ENCODE data around the gene ABCD4. TPM values are rescaled to one million over a fixed set of nuclear protein-coding genes. Genes with fewer than 3 reads are reported as not detected.

The ABCD4 gene
- polyA plus RNA-seq, 1 donor from 2014 or later = 23.3 TPM

DNA sequence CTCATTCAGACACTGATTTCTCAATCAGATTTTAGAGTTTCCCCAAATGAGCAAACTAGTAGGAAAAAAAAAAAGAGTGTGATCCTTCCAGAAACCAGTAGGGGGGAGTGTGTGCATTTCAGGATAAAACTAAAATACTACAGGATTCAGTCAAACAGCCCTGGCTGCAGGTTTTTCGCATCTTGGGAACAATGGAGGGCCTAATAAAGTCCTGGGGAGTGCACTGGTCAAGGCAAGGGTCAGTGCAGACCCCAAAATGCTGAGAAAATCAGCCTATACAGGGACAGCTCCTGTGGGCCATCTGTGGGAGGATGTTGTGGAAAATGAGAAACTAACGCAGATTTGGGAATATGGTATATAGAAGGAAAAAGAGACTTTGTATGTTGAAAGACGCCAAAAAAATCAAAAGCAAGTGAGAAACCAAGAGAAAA, 22.2 kb upstream of the ABCD4 start:
- Mint-ChIP-seq H3K4me3 (no peak overlapping the region), H3K4me1 (no peaks in the 10 kb centered on the region), H3K27me3 (peaks cover 8% of the 10 kb centered on the region), H3K36me3 (no peaks in the 10 kb centered on the region), H3K9me3 (no peaks in the 10 kb centered on the region), H3K27ac (no peak overlapping the region)

DNA sequence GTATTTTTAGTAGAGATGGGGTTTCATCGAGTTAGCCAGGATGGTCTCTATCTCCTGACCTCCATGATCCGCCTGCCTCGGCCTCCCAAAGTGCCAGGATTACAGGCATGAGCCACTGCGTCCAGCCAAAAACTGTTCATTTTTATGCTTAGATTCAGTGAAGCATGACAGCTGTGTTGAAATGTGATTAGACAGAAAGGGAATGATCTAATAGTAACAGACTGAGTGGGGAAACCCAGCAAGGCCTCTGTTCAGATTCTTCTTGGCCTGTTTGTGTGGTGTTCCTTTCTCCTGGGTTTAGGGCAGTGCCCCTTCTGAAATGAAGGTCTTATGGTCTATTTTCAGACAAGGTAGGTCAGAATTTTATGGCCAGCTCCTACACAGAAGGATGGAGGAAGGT, 11.8 kb upstream of the ABCD4 start:
- no peak overlapping the region for H3K4me3 Mint-ChIP-seq
- H3K27ac Mint-ChIP-seq = no peak overlapping the region
- no peaks in the 10 kb centered on the region for H3K4me1 Mint-ChIP-seq
- H3K9me3 Mint-ChIP-seq = no peaks in the 10 kb centered on the region
- peaks cover 4% of the 10 kb centered on the region for H3K27me3 Mint-ChIP-seq
- peaks cover 4% of the 10 kb centered on the region for H3K36me3 Mint-ChIP-seq

DNA sequence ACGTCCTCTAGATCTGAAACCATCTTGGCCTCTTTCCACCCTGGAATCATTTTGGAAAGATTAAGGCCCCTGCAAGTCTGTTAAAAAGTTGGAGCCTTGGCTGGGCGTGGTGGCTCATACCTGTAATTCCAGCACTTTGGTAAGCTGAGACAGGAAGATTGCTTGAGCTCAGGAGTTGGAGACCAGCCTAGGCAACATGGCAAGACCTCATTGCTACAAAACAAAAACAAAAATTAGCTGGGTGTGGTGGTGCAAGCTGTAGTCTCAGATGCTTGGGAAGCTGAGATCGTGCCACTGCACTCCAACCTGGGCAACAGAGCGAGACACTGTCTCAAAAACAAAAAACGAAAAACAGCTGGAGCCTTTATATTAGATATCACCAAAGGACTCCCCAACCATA, 10.9 kb upstream of the ABCD4 start:
- Mint-ChIP-seq H3K27ac (no peak overlapping the region), H3K9me3 (no peaks in the 10 kb centered on the region), H3K4me3 (no peak overlapping the region), H3K4me1 (no peaks in the 10 kb centered on the region), H3K27me3 (no peaks in the 10 kb centered on the region), H3K36me3 (no peaks in the 10 kb centered on the region)

DNA sequence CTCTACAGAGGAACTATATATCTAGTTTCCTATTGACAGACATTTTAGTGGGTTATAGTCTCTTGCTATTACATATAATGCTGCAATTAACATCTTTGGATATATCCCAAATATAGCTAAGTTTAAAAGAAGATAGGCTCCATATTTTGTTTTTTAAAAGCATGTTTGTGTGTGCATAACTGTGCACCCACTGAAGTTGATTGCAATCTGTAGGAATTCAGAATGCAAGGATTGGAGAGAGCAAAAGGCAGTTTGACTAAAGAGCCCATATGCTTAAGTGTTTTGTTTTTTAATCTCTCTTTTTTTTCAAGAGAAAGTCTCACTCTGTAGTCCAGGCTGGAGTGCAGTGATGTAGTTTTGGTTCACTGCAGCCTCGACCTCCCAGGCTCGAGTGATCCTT, 9.4 kb upstream of the ABCD4 start:
- no peaks in the 10 kb centered on the region for H3K9me3 Mint-ChIP-seq
- H3K4me1 Mint-ChIP-seq = no peaks in the 10 kb centered on the region
- H3K36me3 Mint-ChIP-seq = no peaks in the 10 kb centered on the region
- H3K27ac Mint-ChIP-seq = no peak overlapping the region
- no peak overlapping the region for H3K4me3 Mint-ChIP-seq
- no peaks in the 10 kb centered on the region for H3K27me3 Mint-ChIP-seq

DNA sequence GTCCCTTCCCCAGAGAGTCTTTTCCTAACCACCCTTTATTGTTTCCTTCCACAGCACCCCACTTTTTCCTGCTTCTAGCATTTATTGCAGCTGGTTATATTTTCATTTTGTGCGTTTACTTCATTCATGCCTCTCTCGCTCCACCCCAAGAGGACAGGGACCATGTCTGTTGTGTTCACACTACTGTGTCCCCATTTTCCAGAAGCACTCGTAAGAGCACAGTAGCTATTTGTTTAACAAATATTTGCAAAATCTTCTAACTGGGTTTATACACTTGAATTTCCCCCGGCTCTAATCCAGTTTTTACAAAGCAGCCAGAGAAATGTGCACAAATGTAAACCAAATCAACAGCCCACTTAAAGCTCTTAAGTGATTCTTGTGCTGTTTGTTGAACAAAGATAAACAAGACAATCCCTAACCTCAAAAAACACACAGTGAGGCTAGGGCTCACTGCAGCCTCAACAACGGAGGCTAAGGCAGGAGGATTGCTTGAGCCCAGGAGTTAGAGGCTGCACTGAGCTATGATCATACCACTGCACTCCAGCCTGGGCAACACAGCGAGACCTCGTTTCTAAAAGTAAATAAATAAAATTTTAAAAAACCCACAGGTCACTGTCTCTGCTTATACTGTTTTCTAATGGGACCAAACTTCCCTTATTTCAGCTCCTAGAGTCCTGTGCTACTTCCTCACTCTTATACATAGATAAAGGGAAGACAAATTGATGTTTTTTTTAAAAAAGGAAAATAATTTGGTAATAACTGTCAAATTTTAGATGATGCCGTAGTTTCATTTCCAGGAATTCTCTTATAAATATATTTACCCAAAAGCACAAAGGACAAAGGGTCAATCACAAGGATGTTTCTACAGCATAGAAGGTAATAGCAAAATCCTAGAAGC, 6.6 kb upstream of the ABCD4 start:
- Mint-ChIP-seq H3K4me1 (no peaks in the 10 kb centered on the region), H3K27me3 (no peaks in the 10 kb centered on the region), H3K27ac (peak overlapping the region in 1 of 3 donors; percentile 59), H3K36me3 (no peaks in the 10 kb centered on the region), H3K9me3 (no peaks in the 10 kb centered on the region), H3K4me3 (peak overlapping the region in 1 of 4 donors; percentile 68)

DNA sequence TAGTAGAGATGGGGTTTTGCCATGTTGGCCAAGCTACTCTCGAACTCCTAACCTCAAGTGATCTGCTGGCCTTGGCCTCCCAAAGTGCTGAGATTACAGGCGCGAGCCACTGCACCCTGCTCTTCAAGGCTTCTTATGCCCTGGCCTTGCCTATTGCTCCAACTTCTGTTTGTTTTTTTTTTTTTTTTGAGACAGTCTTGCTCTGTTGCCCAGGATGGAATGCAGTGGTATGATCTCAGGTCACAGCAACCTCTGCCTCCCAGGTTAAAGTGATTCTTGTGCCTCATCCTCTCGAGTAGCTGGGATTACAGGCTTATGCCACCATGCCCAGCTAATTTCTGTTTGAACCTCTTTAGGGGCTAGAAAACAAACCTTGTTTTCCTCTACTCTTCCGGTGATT, 6.0 kb upstream of the ABCD4 start:
- Mint-ChIP-seq H3K4me3 (peak overlapping the region in 1 of 4 donors; percentile 68), H3K9me3 (no peaks in the 10 kb centered on the region), H3K36me3 (no peaks in the 10 kb centered on the region), H3K27ac (peak overlapping the region in 1 of 3 donors; percentile 51), H3K4me1 (no peaks in the 10 kb centered on the region), H3K27me3 (no peaks in the 10 kb centered on the region)

DNA sequence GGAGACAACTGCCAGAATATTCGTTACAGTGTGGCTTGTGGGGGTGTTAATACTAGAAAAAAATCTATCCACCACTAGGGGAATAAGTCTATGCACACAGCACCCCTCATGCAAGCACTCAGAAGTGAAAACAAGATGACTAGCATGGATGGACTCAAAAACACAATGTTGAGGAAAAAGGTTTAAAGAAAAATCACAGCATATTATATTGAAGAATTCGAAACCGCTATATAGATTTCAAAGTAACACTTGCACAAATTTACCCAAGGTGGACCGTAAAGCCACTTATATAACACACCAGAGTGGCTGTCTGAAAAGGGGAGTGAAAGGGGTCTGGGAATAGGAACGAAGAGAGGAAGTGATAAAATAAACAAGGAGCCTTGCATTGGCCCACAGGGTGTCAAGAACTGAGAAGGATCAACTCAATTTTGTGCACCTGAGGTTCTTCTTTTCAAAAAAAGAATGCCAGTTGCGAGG, 544 bp downstream of the ABCD4 start:
- Mint-ChIP-seq H3K9me3 (no peaks in the 10 kb centered on the region), H3K27me3 (no peaks in the 10 kb centered on the region), H3K27ac (peak overlapping the region; percentile 84 to 96 (median 96)), H3K4me1 (peaks cover 8 to 27% (median 21%) of the 10 kb centered on the region in 3 donors), H3K36me3 (peaks cover 7% of the 10 kb centered on the region), H3K4me3 (peak overlapping the region; percentile 95 to 99 (median 96))

DNA sequence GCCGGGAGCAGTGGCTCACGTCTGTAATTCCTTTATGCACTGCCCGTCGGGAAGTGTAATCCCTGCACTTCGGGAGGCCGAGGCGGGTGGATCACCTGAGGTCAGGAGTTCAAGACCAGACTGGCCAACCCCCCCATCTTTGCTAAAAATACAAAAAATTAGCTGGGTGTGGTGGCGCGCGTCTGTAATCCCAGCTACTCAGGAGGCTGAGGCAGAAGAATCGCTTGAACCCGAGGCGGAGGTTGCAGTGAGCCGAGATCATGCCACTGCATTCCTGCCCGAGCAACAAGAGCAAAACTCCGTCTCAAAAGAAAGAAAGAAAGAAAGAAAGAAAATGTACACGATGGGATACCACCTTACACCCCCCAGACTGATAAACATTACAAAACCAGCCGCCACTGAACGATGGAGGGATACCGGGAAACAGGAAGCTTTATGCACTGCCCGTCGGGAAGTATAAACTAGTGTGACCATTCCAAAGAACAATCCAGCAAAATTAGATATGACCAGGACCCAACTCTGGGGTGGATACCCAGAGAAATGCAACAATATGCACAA, 1.1 kb downstream of the ABCD4 start:
- Mint-ChIP-seq H3K36me3 (peaks cover 7% of the 10 kb centered on the region), H3K4me1 (peaks cover 8 to 27% (median 21%) of the 10 kb centered on the region in 3 donors), H3K27me3 (no peaks in the 10 kb centered on the region), H3K4me3 (peak overlapping the region; percentile 95 to 99 (median 96)), H3K27ac (peak overlapping the region; percentile 84 to 96 (median 96)), H3K9me3 (no peaks in the 10 kb centered on the region)

DNA sequence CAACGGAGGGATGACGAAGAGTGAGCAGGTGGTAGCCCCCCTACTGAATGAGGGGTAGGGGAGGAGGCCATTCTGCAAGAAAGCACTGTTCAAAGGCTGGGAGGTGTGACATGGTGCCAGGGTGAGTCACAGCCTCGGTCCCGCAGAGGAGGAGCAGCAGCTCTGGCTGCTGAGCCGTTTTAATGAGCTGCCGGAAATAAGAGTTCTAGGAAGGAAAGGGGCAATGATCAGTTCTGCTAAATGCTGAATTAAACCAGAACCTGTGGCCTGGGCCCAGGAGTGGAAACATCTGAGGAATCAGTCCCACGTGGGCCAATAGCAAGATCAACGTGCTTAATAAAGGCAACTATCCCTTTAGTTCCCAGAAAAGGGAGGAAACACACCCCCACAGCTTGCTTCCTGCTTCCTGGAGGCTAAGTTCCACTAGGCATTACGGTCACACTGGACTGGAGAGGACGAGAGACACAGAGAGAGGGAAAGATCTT, 3.6 kb downstream of the ABCD4 start:
- Mint-ChIP-seq H3K4me1 (peaks cover 8 to 27% (median 21%) of the 10 kb centered on the region in 3 donors), H3K4me3 (peak overlapping the region in 1 of 4 donors; percentile 75)

DNA sequence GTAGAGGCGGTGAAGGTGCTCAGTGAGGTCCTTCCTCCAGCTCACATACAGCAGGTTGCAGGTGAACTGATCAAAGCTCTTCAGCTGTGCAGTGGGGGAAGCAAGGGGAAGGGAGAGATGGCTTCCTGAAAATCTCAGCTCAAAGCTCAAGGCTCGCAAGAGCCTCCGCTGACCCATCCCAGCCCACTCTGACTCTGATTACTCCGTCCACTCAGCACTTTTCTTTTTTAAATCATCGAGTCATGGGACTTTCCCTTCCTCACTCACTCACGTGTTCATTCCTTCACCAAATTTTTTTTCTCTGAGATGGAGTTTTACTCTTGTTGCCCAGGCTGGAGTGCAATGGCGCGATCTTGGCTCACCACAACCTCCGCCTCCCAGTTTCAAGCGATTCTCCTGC, 4.7 kb downstream of the ABCD4 start:
- H3K4me3 Mint-ChIP-seq = no peak overlapping the region
- no peaks in the 10 kb centered on the region for H3K27me3 Mint-ChIP-seq
- peaks cover 7% of the 10 kb centered on the region for H3K36me3 Mint-ChIP-seq
- no peaks in the 10 kb centered on the region for H3K9me3 Mint-ChIP-seq
- no peak overlapping the region for H3K27ac Mint-ChIP-seq
- H3K4me1 Mint-ChIP-seq = peaks cover 8 to 20% (median 17%) of the 10 kb centered on the region in 3 donors

More for the DNA sequence above, 3.6 kb downstream of the ABCD4 start:
- Mint-ChIP-seq H3K36me3 (peaks cover 7% of the 10 kb centered on the region), H3K9me3 (no peaks in the 10 kb centered on the region), H3K27me3 (no peaks in the 10 kb centered on the region), H3K27ac (peak overlapping the region in 1 of 3 donors; percentile 67)

DNA sequence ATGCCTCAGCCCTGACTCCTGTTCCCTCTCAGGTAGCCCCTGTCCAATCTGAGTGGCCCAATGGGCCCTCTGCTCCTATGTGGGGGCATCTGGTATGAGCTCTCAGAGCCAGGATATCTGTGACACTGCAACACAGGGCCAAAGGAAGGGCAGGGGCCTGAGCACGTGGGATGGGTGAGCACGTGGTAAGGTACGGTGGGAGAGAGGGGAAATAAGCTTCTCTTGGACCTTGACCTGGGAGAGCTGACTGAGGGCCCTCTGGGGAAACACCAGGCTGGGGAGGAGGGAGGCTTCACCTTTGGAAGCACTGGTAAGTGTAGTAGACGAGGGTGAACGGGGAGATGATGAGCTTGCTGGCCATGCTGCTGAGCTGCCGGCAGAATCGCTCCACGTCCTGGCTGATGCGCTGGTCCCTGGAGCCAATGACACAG, 6.7 kb downstream of the ABCD4 start:
- Mint-ChIP-seq H3K27me3 (no peaks in the 10 kb centered on the region), H3K36me3 (peaks cover 7% of the 10 kb centered on the region), H3K4me1 (peaks cover 5 to 10% (median 7%) of the 10 kb centered on the region in 3 donors), H3K4me3 (peak overlapping the region in 1 of 4 donors; percentile 17), H3K9me3 (no peaks in the 10 kb centered on the region), H3K27ac (no peak overlapping the region)

DNA sequence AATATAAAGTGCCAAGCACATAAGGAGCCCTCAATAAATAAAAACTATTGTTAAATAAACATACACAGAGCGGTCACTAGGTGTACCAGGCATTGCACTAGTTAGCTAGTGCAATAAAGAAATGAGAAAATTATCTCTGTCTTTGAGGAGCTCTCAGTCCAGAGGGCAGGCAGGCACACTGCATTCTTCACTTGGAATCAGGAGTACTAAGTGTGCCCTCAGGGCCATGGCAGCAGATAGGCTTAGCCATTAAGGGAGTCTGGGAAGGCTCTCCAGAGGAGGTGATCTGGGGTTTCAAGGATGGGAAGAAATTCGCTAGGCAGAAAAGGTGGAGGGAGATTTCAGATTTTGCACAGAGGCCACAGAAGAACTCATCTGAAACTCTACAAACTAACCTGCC, 9.1 kb downstream of the ABCD4 start:
- Mint-ChIP-seq H3K36me3 (peaks cover 5% of the 10 kb centered on the region), H3K27me3 (no peaks in the 10 kb centered on the region), H3K9me3 (no peaks in the 10 kb centered on the region), H3K4me1 (peaks cover 0 to 4% (median 2%) of the 10 kb centered on the region in 3 donors), H3K4me3 (no peak overlapping the region), H3K27ac (no peak overlapping the region)

DNA sequence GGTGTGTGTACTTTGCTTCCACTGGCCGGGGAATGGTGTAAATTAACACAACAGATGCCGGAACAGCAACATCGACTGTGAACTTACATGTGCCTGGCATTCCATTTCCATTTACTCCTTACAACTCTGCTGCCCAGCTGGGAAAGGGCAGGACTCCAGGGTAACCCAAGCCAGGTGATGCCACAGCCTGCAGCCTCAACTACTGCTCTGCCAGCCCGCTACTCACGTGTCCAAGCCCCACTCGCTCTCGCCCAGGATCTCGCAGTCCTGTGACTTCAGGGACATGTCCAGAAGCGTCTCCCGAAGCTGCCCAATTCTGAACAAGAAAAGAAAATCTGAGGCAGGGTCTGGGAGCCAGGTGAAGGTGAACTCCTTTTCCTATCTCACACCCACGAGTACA, 10.7 kb downstream of the ABCD4 start:
- no peaks in the 10 kb centered on the region for H3K27me3 Mint-ChIP-seq
- H3K27ac Mint-ChIP-seq = no peak overlapping the region
- peaks cover 0 to 4% (median 0%) of the 10 kb centered on the region in 3 donors for H3K4me1 Mint-ChIP-seq
- H3K4me3 Mint-ChIP-seq = no peak overlapping the region
- H3K9me3 Mint-ChIP-seq = no peaks in the 10 kb centered on the region
- peaks cover 4% of the 10 kb centered on the region for H3K36me3 Mint-ChIP-seq

DNA sequence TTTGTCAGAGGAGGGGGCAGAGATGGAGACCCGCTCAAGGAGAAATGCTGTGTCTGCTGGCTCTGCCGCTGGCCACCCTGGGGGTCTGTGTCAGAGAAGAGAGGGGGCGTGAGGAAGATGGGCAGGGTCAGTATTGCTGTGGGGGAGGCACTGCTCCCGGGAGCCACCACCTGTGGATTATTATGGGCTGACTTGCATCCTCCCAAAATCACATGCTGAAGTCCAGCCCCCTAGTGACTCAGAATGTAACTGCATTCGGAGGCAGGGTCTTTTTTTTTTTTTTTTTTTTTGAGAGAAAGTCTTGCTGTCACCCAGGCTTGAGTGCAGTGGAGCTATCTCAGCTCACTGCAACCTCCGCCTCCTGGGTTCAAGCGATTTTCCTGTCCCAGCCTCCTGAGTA, 12.3 kb downstream of the ABCD4 start:
- no peak overlapping the region for H3K27ac Mint-ChIP-seq
- H3K4me1 Mint-ChIP-seq = peaks cover 0 to 4% (median 1%) of the 10 kb centered on the region in 3 donors
- H3K36me3 Mint-ChIP-seq = peaks cover 4% of the 10 kb centered on the region
- no peaks in the 10 kb centered on the region for H3K27me3 Mint-ChIP-seq
- no peaks in the 10 kb centered on the region for H3K9me3 Mint-ChIP-seq
- no peak overlapping the region for H3K4me3 Mint-ChIP-seq

DNA sequence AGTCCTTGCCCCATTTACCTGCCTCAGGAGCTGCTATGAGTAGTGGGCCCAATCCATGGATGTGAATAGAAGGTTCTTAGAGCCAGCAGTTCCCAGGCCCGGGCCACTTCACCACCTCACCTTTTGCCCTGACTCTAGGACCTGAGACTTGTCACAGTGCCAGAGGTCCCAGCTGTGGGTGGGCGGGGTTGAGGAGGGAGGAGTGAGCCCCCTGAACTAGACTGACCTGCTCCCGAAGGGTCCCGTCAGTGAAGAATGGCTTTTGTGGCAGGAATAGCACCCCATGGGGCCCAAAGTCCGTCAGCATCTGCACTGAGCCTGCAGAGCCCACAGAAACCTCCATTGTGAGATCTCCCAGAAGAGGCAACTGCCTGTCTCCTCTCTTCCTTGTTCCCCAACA, 12.9 kb downstream of the ABCD4 start:
- Mint-ChIP-seq H3K36me3 (peaks cover 5% of the 10 kb centered on the region), H3K27me3 (no peaks in the 10 kb centered on the region), H3K27ac (no peak overlapping the region), H3K9me3 (no peaks in the 10 kb centered on the region), H3K4me3 (no peak overlapping the region), H3K4me1 (peaks cover 0 to 4% (median 1%) of the 10 kb centered on the region in 3 donors)

Data from IgD-negative memory B cell (primary cell).